Subcutaneous abdominal adipose tissue (tissue), 5 donors: Measurements from ENCODE around the gene STK11IP.

Source experiments
- H3K27ac ChIP-seq: one replicate; pipeline ENCODE4 v1.7.0; 2013; ENCODE audit warnings: low read depth, mild to moderate bottlenecking, inconsistent platforms, low read length, moderate library complexity
- H3K27me3 ChIP-seq, 5 donors: one replicate each; pipeline ENCODE4 v1.7.0; 2013; ENCODE audit warnings: low read length in 5 of 5, inconsistent platforms in 1 of 5; ENCODE audit not compliant: control insufficient read depth in 5 of 5, insufficient read depth in 4 of 5
- H3K36me3 ChIP-seq, 5 donors: one replicate each; pipeline ENCODE4 v1.7.0; 2013; ENCODE audit warnings: low read length in 5 of 5; ENCODE audit not compliant: control insufficient read depth in 5 of 5, insufficient read depth in 5 of 5
- H3K4me1 ChIP-seq, 5 donors: one replicate each; pipeline ENCODE4 v1.7.0; 2013; ENCODE audit warnings: low read length in 5 of 5, mild to moderate bottlenecking in 3 of 5, moderate library complexity in 1 of 5; ENCODE audit not compliant: control insufficient read depth in 5 of 5, insufficient read depth in 5 of 5
- H3K4me3 ChIP-seq, 5 donors: one replicate each; pipeline ENCODE4 v1.7.0; 2013; ENCODE audit warnings: low read length in 5 of 5, low read depth in 1 of 5
- H3K9ac ChIP-seq, 5 donors: one replicate each; pipeline ENCODE4 v1.7.0; 2013; ENCODE audit warnings: low read length in 5 of 5, mild to moderate bottlenecking in 4 of 5, moderate library complexity in 3 of 5
- H3K9me3 ChIP-seq, 5 donors: one replicate each; pipeline ENCODE4 v1.7.0; 2013; ENCODE audit warnings: low read length in 5 of 5; ENCODE audit not compliant: control insufficient read depth in 5 of 5
- donor health status: healthy.
- donor health status: healthy.
- donor health status: healthy.
- donor health status: healthy.
- donor health status: healthy.

The STK11IP gene

DNA sequence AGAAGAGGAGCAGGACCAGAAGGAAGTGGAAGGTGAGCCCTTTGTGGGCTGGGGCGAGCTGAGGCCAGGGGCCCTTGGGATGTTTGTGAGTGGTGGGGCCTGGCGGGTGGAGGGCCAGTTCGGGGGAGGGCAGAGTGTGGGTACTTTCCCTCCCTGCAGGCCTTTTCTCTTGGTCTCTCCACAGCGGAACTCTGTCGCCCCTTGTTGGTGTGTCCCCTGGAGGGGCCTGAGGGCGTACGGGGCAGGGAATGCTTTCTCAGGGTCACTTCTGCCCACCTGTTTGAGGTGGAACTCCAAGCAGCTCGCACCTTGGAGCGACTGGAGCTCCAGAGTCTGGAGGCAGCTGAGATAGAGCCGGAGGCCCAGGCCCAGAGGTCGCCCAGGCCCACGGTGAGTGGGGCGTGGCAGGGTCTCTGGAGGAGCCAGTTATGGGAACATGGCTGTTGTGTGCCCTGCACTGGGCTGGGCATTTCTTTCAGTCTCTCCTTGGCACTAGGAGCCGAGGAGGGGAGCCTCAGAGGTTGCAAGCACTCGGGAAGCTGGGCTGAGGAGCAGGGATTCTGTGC lies 10.8 kb downstream of the STK11IP start:
- H3K27me3 ChIP-seq = no peaks in the 10 kb centered on the region
- no peak overlapping the region for H3K27ac ChIP-seq
- H3K9me3 ChIP-seq = no peaks in the 10 kb centered on the region
- peaks cover 0 to 14% (median 9%) of the 10 kb centered on the region in 5 donors for H3K4me1 ChIP-seq
- H3K36me3 ChIP-seq = peaks cover 0 to 74% (median 69%) of the 10 kb centered on the region in 5 donors
- H3K9ac ChIP-seq = no peak overlapping the region
- H3K4me3 ChIP-seq = no peak overlapping the region

DNA sequence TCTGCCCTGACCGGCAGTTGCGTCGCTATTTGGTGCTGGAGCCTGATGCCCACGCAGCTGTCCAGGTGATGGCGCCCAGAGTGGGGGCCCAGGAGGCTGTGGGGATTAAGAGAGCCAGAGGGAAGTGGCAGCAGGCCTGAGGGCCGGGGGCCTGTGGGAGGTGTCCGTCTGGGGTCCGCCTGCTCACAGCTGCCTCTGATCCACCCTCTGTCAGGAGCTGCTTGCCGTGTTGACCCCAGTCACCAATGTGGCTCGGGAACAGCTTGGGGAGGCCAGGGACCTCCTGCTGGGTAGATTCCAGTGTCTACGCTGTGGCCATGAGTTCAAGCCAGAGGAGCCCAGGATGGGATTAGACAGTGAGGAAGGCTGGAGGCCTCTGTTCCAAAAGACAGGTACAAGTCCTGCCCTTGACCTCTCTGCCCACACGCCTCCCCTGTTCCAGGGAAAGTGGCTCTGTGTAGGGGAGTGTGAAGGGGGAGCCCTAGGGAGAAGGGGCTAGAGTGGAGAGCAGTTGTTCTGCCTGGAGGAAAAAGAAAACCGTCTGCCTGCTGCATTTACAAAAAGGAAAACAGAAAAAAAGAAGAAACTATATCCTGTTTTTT lies 11.6 kb downstream of the STK11IP start:
- Histone ChIP-seq H3K27ac (no peak overlapping the region), H3K27me3 (no peaks in the 10 kb centered on the region), H3K4me3 (no peak overlapping the region), H3K36me3 (peaks cover 0 to 76% (median 76%) of the 10 kb centered on the region in 5 donors), H3K9me3 (no peaks in the 10 kb centered on the region), H3K9ac (no peak overlapping the region), H3K4me1 (peaks cover 0 to 13% (median 9%) of the 10 kb centered on the region in 5 donors)

DNA sequence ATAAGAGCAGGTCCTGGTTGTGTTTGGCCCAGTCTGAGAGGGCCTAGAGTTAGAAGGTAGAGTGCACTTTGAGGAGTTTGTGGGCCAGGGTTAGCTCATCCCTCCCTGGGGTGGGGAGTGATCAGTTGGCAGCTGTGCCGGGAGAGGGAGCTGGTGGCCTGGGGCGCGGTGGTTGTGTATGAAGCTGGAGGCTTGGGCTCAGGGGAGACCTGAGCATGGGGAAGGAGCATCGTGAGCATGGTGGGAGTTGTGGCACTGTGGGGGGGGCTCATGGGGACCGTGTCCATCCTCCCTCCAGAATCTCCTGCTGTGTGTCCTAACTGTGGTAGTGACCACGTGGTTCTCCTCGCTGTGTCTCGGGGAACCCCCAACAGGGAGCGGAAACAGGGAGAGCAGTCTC lies 13.6 kb downstream of the STK11IP start:
- Histone ChIP-seq H3K9me3 (no peaks in the 10 kb centered on the region), H3K36me3 (peaks cover 0 to 87% (median 84%) of the 10 kb centered on the region in 5 donors), H3K4me3 (no peak overlapping the region), H3K27me3 (no peaks in the 10 kb centered on the region), H3K4me1 (peaks cover 0 to 3% (median 0%) of the 10 kb centered on the region in 5 donors), H3K27ac (no peak overlapping the region), H3K9ac (no peak overlapping the region)

DNA sequence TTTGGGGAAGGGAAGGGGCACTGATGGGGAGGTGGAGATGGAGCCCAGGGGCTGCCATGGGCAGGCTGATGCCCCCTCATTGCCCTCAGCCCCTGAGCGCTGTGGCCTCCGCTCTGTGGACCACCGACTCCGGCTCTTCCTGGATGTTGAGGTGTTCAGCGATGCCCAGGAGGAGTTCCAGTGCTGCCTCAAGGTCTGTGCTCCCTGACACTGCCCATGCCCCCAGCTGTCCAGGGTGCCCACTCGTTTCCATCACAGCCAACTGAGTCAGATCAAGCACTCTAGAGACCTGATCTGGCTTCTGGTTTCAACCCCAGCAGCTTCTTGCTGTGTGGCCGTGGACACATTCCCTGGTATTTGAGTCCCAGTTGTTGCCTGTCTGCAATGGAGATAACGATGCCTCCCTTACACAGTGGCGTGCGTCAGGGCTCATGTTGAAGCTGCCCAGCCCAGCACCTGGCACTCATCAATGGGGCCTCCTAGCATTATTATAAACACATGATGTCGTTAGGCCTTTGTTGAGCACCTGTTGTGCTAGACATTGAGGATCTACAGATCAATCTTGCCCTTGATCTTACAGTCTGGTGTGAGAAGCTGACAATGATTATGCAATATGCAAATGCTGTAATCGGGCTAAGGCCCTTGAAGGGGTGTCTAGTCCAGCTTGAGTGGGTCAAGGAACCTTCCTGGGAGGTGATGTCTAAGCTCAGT lies 14.4 kb downstream of the STK11IP start:
- peaks cover 0 to 6% (median 0%) of the 10 kb centered on the region in 5 donors for H3K4me1 ChIP-seq
- H3K9me3 ChIP-seq = no peaks in the 10 kb centered on the region
- H3K9ac ChIP-seq = no peak overlapping the region
- H3K36me3 ChIP-seq = peaks cover 0 to 86% (median 79%) of the 10 kb centered on the region in 5 donors
- no peaks in the 10 kb centered on the region for H3K27me3 ChIP-seq
- H3K27ac ChIP-seq = no peak overlapping the region
- H3K4me3 ChIP-seq = no peak overlapping the region

DNA sequence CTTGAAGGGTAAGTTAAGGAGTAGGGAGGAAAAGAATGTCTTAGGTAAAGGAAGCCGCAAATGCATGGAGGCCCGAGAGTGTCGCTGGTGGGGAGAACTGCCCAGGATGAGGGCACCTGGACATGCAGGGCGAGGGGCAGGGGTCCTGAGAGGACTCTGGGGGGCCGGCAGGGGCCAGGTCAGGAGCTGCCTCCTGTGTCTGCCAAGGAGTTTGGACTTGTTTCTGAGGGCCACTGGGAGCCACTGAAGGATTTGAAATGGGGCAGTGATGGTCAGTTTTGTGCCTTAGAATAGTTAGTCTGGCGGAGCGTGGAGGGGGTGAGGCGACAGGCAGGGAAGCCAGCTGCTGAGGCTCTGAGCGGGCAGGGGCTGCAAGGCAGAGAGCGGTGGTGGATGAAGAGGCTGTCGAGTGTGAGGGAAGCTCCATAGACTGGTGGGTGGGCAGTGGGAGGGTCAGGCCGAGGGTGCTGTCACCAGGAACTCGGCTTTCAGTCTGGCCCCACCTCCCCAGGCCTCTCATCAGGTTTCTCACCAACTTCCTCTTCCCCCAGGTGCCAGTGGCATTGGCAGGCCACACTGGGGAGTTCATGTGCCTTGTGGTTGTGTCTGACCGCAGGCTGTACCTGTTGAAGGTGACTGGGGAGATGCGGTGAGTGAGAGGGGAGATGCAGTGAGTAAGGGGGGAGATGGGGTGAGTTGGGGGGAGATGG lies 15.1 kb downstream of the STK11IP start:
- Histone ChIP-seq H3K4me1 (peaks cover 0 to 6% (median 0%) of the 10 kb centered on the region in 5 donors), H3K36me3 (peaks cover 0 to 80% (median 73%) of the 10 kb centered on the region in 5 donors), H3K9ac (no peak overlapping the region), H3K9me3 (no peaks in the 10 kb centered on the region), H3K27ac (no peak overlapping the region), H3K27me3 (no peaks in the 10 kb centered on the region), H3K4me3 (no peak overlapping the region)

GRCh38 chr2:219613461-219614070 lies 15.9 kb downstream of the STK11IP start:
- no peaks in the 10 kb centered on the region for H3K9me3 ChIP-seq
- no peak overlapping the region for H3K9ac ChIP-seq
- peaks cover 0 to 72% (median 65%) of the 10 kb centered on the region in 5 donors for H3K36me3 ChIP-seq
- no peaks in the 10 kb centered on the region for H3K27me3 ChIP-seq
- H3K4me3 ChIP-seq = no peak overlapping the region
- no peak overlapping the region for H3K27ac ChIP-seq
- peaks cover 0 to 6% (median 0%) of the 10 kb centered on the region in 5 donors for H3K4me1 ChIP-seq

DNA sequence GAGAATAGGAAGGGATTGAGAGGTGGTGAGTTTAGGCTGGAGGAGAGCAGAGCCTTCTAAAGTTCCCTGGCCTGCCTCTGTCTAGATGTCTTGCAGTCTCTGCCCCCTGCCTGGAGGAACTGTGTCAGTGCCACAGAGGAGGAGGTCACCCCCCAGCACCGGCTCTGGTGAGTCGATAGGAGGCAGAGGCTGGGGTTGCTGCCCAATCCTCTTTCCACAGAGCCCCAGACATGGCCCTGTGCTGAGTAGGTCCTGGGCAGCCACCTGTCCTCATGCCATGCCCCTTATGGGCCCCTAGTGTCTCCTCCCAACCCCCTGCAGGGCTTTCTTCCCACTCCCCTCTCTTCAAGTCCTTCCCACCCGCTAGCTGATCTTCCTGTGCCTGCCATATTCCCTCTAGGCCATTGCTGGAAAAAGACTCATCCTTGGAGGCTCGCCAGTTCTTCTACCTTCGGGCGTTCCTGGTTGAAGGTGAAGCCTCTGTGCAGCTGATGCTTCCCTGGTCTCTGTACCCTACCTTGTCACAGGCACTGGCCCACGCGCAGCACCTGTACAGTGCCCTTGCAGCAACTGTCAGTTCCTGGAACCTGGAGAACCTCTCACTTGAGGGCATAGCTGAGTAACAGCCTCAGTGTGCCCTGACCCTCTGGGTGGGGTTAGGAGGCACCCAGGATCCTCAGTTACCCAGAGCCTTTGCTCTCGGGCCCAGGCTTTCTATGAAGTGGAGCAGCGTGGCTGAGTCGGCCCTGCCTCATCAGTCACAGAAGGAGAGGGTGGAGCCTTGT lies 16.6 kb downstream of the STK11IP start:
- H3K36me3 ChIP-seq = peaks cover 0 to 65% (median 58%) of the 10 kb centered on the region in 5 donors
- no peak overlapping the region for H3K4me3 ChIP-seq
- no peaks in the 10 kb centered on the region for H3K9me3 ChIP-seq
- no peaks in the 10 kb centered on the region for H3K27me3 ChIP-seq
- H3K27ac ChIP-seq = no peak overlapping the region
- peaks cover 0 to 6% (median 0%) of the 10 kb centered on the region in 5 donors for H3K4me1 ChIP-seq
- no peak overlapping the region for H3K9ac ChIP-seq

DNA sequence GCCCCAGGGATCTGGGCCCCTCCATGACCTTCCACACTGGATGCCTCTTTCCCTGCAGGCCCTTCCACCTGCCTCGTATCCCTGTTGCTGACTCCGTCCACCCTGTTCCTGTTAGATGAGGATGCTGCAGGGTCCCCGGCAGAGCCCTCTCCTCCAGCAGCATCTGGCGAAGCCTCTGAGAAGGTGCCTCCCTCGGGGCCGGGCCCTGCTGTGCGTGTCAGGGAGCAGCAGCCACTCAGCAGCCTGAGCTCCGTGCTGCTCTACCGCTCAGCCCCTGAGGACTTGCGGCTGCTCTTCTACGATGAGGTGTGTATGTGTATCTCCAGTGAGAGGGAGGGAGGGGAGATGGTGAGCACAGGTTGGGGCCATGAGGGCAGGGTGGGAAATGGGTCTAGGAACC lies 17.4 kb downstream of the STK11IP start:
- Histone ChIP-seq H3K9ac (peak overlapping the region in 1 of 5 donors; percentile 32), H3K4me3 (no peak overlapping the region), H3K36me3 (peaks cover 0 to 59% (median 50%) of the 10 kb centered on the region in 5 donors), H3K27me3 (no peaks in the 10 kb centered on the region), H3K4me1 (peaks cover 0 to 6% (median 0%) of the 10 kb centered on the region in 5 donors), H3K27ac (no peak overlapping the region), H3K9me3 (no peaks in the 10 kb centered on the region)

DNA sequence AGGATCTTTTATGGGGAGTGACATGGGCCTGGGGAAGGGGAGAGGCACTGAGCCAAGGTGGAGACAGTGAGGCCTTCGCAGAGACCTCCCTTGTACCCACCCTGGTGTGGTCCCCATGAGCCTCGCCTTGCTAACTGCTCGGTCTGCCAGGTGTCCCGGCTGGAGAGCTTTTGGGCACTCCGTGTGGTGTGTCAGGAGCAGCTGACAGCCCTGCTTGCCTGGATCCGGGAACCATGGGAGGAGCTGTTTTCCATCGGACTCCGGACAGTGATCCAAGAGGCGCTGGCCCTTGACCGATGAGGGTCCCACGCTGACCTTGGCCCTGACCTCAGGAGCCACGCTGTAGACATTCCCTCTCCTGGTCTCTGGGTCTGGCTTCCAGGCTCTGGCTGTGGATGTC lies 18.2 kb downstream of the STK11IP start:
- no peaks in the 10 kb centered on the region for H3K27me3 ChIP-seq
- peaks cover 0 to 54% (median 44%) of the 10 kb centered on the region in 5 donors for H3K36me3 ChIP-seq
- H3K4me1 ChIP-seq = peaks cover 0 to 6% (median 0%) of the 10 kb centered on the region in 5 donors
- H3K9me3 ChIP-seq = no peaks in the 10 kb centered on the region
- H3K9ac ChIP-seq = no peak overlapping the region
- H3K27ac ChIP-seq = no peak overlapping the region
- H3K4me3 ChIP-seq = no peak overlapping the region
